ENCODE data around the gene ARMC10. TPM values are rescaled to one million over a fixed set of nuclear protein-coding genes. Genes with fewer than 3 reads are reported as not detected.
A peak's percentile ranks its signal among the peaks of the same experiment; 100 is the strongest.

ARMC10 gene
- total and polyA plus RNA-seq, 9 of the 15 experiments (the other 6 are each of a cell fraction or from before 2014, with no cell fraction given) = 17.0 to 113 (median 72.6) TPM

- TF ChIP-seq MYC (IDR thresholded peaks at IDR 0.05; ENCODE audit: low read depth, low read length) (peak; percentile 82), MYC (CRISPR knock-in tag; IDR thresholded peaks at IDR 0.05; ENCODE audit: borderline replicate concordance, low read depth) (no peak), NBN (IDR thresholded peaks at IDR 0.05; ENCODE audit: low read depth) (peak; percentile 83), KDM5B (IDR thresholded peaks at IDR 0.05; ENCODE audit: insufficient replicate concordance, low read depth, low read length) (peak; percentile 79), ADNP (tag; IDR thresholded peaks at IDR 0.05) (no peak), ARID4B (CRISPR knock-in tag; IDR thresholded peaks at IDR 0.05) (peak; percentile 96), NFXL1 (CRISPR knock-in tag; IDR thresholded peaks at IDR 0.05) (no peak), NCOA2 (IDR thresholded peaks at IDR 0.05; ENCODE audit: partially characterized antibody in 2 of 2) (no peak), TEAD1 (CRISPR knock-in tag; IDR thresholded peaks at IDR 0.05) (peak in 1 of 2 experiments; percentile 73; a peak in 2 of 4 replicates), ILK (tag; IDR thresholded peaks at IDR 0.05; ENCODE audit: borderline replicate concordance, low read depth) (no peak), KDM2B (CRISPR knock-in tag; IDR thresholded peaks at IDR 0.05) (no peak), DLX4 (CRISPR knock-in tag; IDR thresholded peaks at IDR 0.05) (no peak), PHF21A (IDR thresholded peaks at IDR 0.05; ENCODE audit: borderline replicate concordance, low read depth) (no peak), HDAC1 (IDR thresholded peaks at IDR 0.05) (peak; percentile 89 to 100), MTA2 (IDR thresholded peaks at IDR 0.05; ENCODE audit: low read depth) (no peak), HDGF (IDR thresholded peaks at IDR 0.05) (no peak), MAFK (IDR thresholded peaks at IDR 0.05; ENCODE audit: low read length) (no peak), FOXP1 (CRISPR knock-in tag; IDR thresholded peaks at IDR 0.05) (no peak; the same call in none of the 2 replicates), ZNF324 (CRISPR knock-in tag; IDR thresholded peaks at IDR 0.05) (no peak), RBM34 (IDR thresholded peaks at IDR 0.05; ENCODE audit: borderline replicate concordance, insufficient read depth, low read length) (no peak), EP400 (IDR thresholded peaks at IDR 0.05) (peak; percentile 65; the same call in 1 of the 2 replicates)
- TF ChIP-seq, protein P1, sequence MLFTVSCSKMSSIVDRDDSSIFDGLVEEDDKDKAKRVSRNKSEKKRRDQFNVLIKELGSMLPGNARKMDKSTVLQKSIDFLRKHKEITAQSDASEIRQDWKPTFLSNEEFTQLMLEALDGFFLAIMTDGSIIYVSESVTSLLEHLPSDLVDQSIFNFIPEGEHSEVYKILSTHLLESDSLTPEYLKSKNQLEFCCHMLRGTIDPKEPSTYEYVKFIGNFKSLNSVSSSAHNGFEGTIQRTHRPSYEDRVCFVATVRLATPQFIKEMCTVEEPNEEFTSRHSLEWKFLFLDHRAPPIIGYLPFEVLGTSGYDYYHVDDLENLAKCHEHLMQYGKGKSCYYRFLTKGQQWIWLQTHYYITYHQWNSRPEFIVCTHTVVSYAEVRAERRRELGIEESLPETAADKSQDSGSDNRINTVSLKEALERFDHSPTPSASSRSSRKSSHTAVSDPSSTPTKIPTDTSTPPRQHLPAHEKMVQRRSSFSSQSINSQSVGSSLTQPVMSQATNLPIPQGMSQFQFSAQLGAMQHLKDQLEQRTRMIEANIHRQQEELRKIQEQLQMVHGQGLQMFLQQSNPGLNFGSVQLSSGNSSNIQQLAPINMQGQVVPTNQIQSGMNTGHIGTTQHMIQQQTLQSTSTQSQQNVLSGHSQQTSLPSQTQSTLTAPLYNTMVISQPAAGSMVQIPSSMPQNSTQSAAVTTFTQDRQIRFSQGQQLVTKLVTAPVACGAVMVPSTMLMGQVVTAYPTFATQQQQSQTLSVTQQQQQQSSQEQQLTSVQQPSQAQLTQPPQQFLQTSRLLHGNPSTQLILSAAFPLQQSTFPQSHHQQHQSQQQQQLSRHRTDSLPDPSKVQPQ (CRISPR knock-in tag; IDR thresholded peaks at IDR 0.05; ENCODE audit: borderline replicate concordance) = no peak
These were observed at the start of gene ARMC10, which contains the start of gene FBXL13 (continued) for GRCh38 chr7:103074519-103075336.

Measured in K562 (cell line).